ENCODE data around the gene PLCB1. TPM values are rescaled to one million over a fixed set of nuclear protein-coding genes. Genes with fewer than 3 reads are reported as not detected.

Gene PLCB1
- polyA plus RNA-seq, 1 donor (not counting 4 experiments of a cell fraction or from before 2014, with no cell fraction given) = 0.37 TPM

- no peak for TF ChIP-seq EZH2 (IDR thresholded peaks at IDR 0.05; ENCODE audit: low read length)
- TF ChIP-seq, protein P1, sequence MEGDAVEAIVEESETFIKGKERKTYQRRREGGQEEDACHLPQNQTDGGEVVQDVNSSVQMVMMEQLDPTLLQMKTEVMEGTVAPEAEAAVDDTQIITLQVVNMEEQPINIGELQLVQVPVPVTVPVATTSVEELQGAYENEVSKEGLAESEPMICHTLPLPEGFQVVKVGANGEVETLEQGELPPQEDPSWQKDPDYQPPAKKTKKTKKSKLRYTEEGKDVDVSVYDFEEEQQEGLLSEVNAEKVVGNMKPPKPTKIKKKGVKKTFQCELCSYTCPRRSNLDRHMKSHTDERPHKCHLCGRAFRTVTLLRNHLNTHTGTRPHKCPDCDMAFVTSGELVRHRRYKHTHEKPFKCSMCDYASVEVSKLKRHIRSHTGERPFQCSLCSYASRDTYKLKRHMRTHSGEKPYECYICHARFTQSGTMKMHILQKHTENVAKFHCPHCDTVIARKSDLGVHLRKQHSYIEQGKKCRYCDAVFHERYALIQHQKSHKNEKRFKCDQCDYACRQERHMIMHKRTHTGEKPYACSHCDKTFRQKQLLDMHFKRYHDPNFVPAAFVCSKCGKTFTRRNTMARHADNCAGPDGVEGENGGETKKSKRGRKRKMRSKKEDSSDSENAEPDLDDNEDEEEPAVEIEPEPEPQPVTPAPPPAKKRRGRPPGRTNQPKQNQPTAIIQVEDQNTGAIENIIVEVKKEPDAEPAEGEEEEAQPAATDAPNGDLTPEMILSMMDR (optimal IDR thresholded peaks at IDR 0.05 in 1 of 3, IDR thresholded peaks at IDR 0.05 in 1 of 3, conservative IDR thresholded peaks at IDR 0.05 in 1 of 3; ENCODE audit: extremely low read depth in 1 of 3, insufficient read depth in 2 of 3, low read length in 3 of 3) = peak in 2 of 3 experiments; percentile 5 to 31
- Histone ChIP-seq H3K9me3 (ENCODE audit: control insufficient read depth, low read depth, low read length) (no peaks in the 10 kb centered on the region), H3K9ac (ENCODE audit: control insufficient read depth, extremely low read depth, insufficient read depth, low read length) (no peak overlapping the region), H3K27ac (ENCODE audit: control insufficient read depth, insufficient read depth, low read length) (no peak overlapping the region), H3K36me3 (ENCODE audit: control insufficient read depth in 2 of 2, extremely low read depth in 1 of 2, insufficient read depth in 2 of 2, low read length in 2 of 2) (no peaks in the 10 kb centered on the region), H4K20me1 (ENCODE audit: control insufficient read depth, extremely low read depth, insufficient read depth, low read length) (no peaks in the 10 kb centered on the region), H3K4me3 (ENCODE audit: control insufficient read depth in 2 of 3, extremely low read depth in 1 of 3, insufficient read depth in 2 of 3, low read depth in 1 of 3, low read length in 3 of 3) (no peak overlapping the region), H3K4me1 (ENCODE audit: control insufficient read depth, extremely low read depth, insufficient read depth, low read length) (no peaks in the 10 kb centered on the region), H2AFZ (ENCODE audit: control insufficient read depth, low read length) (no peak overlapping the region), H3K27me3 (ENCODE audit: control insufficient read depth, extremely low read depth, insufficient read depth, low read length) (no peaks in the 10 kb centered on the region), H3K9me1 (ENCODE audit: control insufficient read depth, extremely low read depth, insufficient read depth, low read length) (no peaks in the 10 kb centered on the region), H3K4me2 (ENCODE audit: control insufficient read depth, extremely low read depth, insufficient read depth, low read depth, low read length) (no peak overlapping the region), H3K79me2 (ENCODE audit: control insufficient read depth, insufficient read depth, low read length) (no peaks in the 10 kb centered on the region)
- dilution Hi-C loops (cut with MboI; ENCODE audit: extremely low pct_ligation_motif_present, low sequenced_read_pairs) = no loop called here
- FAIRE-seq = no peak
- DNase-seq (ENCODE audit: low read depth, low spot score) = no peak
These were observed 257.4 kb downstream of the PLCB1 start for GRCh38 chr20:8389381-8390036.

DNA sequence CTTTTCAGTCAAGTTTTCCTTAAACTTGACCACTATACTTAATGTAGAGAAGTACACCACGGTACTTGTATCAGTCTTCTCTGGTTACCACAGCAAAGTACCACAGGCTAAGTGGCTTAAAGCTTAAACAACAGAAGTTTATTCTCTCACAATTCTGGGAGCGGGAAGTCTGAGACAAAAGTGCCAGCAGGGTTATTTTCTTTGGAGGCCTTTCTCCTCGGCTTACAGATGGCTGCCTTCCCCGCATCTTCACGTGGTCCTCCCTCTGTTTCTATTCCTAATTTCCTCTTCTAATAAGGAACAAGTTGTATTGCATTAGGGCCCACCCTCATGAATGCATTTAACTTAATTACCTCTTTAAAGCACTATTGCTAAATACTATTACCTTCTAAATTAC is 258.0 kb downstream of the PLCB1 start:
- H3K27me3 ChIP-seq (ENCODE audit: control insufficient read depth, extremely low read depth, insufficient read depth, low read length) = no peaks in the 10 kb centered on the region
- dilution Hi-C loops (cut with MboI; ENCODE audit: extremely low pct_ligation_motif_present, low sequenced_read_pairs) = no loop called here
- no peaks in the 10 kb centered on the region for H3K9me1 ChIP-seq (ENCODE audit: control insufficient read depth, extremely low read depth, insufficient read depth, low read length)
- TF ChIP-seq, protein P1 (optimal IDR thresholded peaks at IDR 0.05 in 1 of 3, IDR thresholded peaks at IDR 0.05 in 1 of 3, conservative IDR thresholded peaks at IDR 0.05 in 1 of 3; ENCODE audit: extremely low read depth in 1 of 3, insufficient read depth in 2 of 3, low read length in 3 of 3) = no peak
- TF ChIP-seq EZH2 (IDR thresholded peaks at IDR 0.05; ENCODE audit: low read length) = no peak
- no peak overlapping the region for H3K4me3 ChIP-seq (ENCODE audit: control insufficient read depth in 2 of 3, extremely low read depth in 1 of 3, insufficient read depth in 2 of 3, low read depth in 1 of 3, low read length in 3 of 3)
- H3K4me2 ChIP-seq (ENCODE audit: control insufficient read depth, extremely low read depth, insufficient read depth, low read depth, low read length) = no peak overlapping the region
- H3K79me2 ChIP-seq (ENCODE audit: control insufficient read depth, insufficient read depth, low read length) = no peaks in the 10 kb centered on the region
- H4K20me1 ChIP-seq (ENCODE audit: control insufficient read depth, extremely low read depth, insufficient read depth, low read length) = no peaks in the 10 kb centered on the region
- DNase-seq (ENCODE audit: low read depth, low spot score) (no peak), FAIRE-seq (no peak)
- H2AFZ ChIP-seq (ENCODE audit: control insufficient read depth, low read length) = no peak overlapping the region
- H3K9ac ChIP-seq (ENCODE audit: control insufficient read depth, extremely low read depth, insufficient read depth, low read length) = no peak overlapping the region
- no peaks in the 10 kb centered on the region for H3K4me1 ChIP-seq (ENCODE audit: control insufficient read depth, extremely low read depth, insufficient read depth, low read length)
- H3K9me3 ChIP-seq (ENCODE audit: control insufficient read depth, low read depth, low read length) = no peaks in the 10 kb centered on the region
- no peak overlapping the region for H3K27ac ChIP-seq (ENCODE audit: control insufficient read depth, insufficient read depth, low read length)
- no peaks in the 10 kb centered on the region for H3K36me3 ChIP-seq (ENCODE audit: control insufficient read depth in 2 of 2, extremely low read depth in 1 of 2, insufficient read depth in 2 of 2, low read length in 2 of 2)

Data from keratinocyte (primary cell).